Esophagus squamous epithelium (tissue), 5 donors: Measurements from ENCODE around the gene KCNJ10. TPM values are rescaled to one million over a fixed set of nuclear protein-coding genes. Genes with fewer than 3 reads are reported as not detected.

Experiments
- DNase-seq: peaks from one replicate; lab custom pipeline; 2025; lab: John Stamatoyannopoulos, UW
- H3K27ac ChIP-seq, 4 donors: fragments of 200-600 bp; sonication (generic); one replicate each; pipeline ENCODE4 v1.5.1; 2016 to 2019; ENCODE audit warnings: mild to moderate bottlenecking in 1 of 4
- H3K27me3 ChIP-seq, 4 donors: fragments of 200-600 bp; sonication (generic); 1 replicate in 3 of 4; 2 replicates in 1 of 4; pipeline versions ENCODE4 v1.5.1 to v1.6.0; 2017 to 2021; ENCODE audit warnings: antibody characterized with exemption in 1 of 4
- H3K36me3 ChIP-seq, 3 donors: fragments of 200-600 bp; sonication (generic); one replicate each; pipeline ENCODE4 v1.5.1; 2016 to 2019
- H3K4me1 ChIP-seq, 3 donors: fragments of 200-600 bp; sonication (generic); one replicate each; pipeline ENCODE4 v1.5.1; 2017 to 2019
- H3K4me3 ChIP-seq, 4 donors: fragments of 200-600 bp; sonication (generic); 1 replicate in 3 of 4; 2 replicates in 1 of 4; pipeline ENCODE4 v1.5.1; 2016 to 2019; ENCODE audit warnings: mild to moderate bottlenecking in 2 of 4, moderate library complexity in 1 of 4
- H3K9me3 ChIP-seq, 3 donors: fragments of 200-600 bp; sonication (generic); one replicate each; pipeline ENCODE4 v1.5.1; 2016 to 2019
- POLR2A ChIP-seq, 4 donors: fragments of 450-650 bp; IDR thresholded peaks; one replicate each; pipeline ENCODE4 v1.6.1; 2017; ENCODE audit warnings: antibody characterized with exemption in 4 of 4, mild to moderate bottlenecking in 4 of 4, moderate library complexity in 3 of 4
- WGBS, 2 donors: methylation state at CpG; one replicate each; pipeline ENCODE4 v1.1.5; 2018; 5-methylcytosine and 5-hydroxymethylcytosine counted together
- intact Hi-C: fragments of 100-400 bp; cut with DNase I; formaldehyde crosslinking; loops from one replicate; pipeline ENCODE4 v1.15.0; 2022
- total RNA-seq, 4 donors: library from RNA; depleted of rRNA; stranded (reverse); fragments of >200 nt; gene quantifications; one replicate each; pipeline ENCODE4 v1.1.0, GENCODE V29; 2016
- TF ChIP-seq, protein P1 (sequence below), 6 experiments: fragments of 450-650 bp in 4 of 6; fragments of 200-600 bp in 2 of 6; sonication (generic) in 2 of 6; IDR thresholded peaks; one replicate each; pipeline ENCODE4 v1.5.1; 2016 to 2019; ENCODE audit warnings: antibody characterized with exemption in 6 of 6, mild to moderate bottlenecking in 4 of 6, moderate library complexity in 4 of 6
- donor health status: DM: yes; HTN: yes; CAD: no.

Gene KCNJ10
- total RNA-seq, 4 donors from 2014 or later: 0.59 TPM; not detected in 3

DNA sequence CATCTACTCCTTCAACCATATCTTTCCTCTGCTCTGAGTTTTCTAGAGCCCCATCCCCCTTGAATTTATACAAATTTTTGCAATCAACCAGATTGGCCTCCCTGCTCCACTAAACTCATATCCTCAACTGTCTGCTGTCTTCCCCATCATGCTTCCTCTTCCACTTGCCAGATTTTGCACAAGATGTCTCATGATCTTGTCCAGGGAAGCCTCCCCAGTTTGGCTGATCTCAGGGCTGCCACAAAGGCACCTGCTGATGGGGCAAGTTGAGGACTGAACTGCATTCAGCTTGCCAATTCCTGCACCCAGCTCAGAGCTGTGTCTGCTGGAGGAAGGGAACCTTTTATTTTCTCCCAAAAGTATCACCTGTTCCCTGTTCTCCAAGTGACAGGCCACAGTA lies 7.5 kb upstream of the KCNJ10 start:
- no peak for DNase-seq
- Histone ChIP-seq H3K9me3 (no peaks in the 10 kb centered on the region), H3K4me3 (no peak overlapping the region), H3K36me3 (no peaks in the 10 kb centered on the region), H3K4me1 (no peaks in the 10 kb centered on the region), H3K27me3 (peaks cover 0 to 73% (median 7%) of the 10 kb centered on the region in 4 donors), H3K27ac (no peak overlapping the region)
- no peak for TF ChIP-seq POLR2A (IDR thresholded peaks at IDR 0.05)
- TF ChIP-seq, protein P1, sequence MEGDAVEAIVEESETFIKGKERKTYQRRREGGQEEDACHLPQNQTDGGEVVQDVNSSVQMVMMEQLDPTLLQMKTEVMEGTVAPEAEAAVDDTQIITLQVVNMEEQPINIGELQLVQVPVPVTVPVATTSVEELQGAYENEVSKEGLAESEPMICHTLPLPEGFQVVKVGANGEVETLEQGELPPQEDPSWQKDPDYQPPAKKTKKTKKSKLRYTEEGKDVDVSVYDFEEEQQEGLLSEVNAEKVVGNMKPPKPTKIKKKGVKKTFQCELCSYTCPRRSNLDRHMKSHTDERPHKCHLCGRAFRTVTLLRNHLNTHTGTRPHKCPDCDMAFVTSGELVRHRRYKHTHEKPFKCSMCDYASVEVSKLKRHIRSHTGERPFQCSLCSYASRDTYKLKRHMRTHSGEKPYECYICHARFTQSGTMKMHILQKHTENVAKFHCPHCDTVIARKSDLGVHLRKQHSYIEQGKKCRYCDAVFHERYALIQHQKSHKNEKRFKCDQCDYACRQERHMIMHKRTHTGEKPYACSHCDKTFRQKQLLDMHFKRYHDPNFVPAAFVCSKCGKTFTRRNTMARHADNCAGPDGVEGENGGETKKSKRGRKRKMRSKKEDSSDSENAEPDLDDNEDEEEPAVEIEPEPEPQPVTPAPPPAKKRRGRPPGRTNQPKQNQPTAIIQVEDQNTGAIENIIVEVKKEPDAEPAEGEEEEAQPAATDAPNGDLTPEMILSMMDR (IDR thresholded peaks at IDR 0.05): no peak
- intact Hi-C loops: no loop called here

DNA sequence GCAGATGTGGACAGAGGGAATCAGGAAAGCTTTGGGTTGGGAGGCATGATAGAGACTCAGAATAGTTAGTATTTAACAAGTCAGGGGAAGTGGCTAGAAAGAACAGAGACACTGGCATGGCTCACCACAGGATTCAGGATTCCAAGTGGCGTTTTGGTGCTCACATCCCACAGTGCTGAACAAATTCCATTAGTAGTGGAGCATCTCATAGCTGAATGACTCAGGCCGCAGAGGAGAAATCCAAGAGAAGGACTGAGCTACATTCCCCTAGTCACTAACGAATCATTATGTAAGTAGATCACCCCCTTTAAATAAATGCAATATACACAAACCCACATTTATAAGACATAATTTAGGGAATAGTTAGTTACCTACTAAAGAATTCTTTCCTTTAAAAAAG lies 6.3 kb upstream of the KCNJ10 start:
- Histone ChIP-seq H3K4me1 (no peaks in the 10 kb centered on the region), H3K27ac (no peak overlapping the region), H3K27me3 (peaks cover 0 to 73% (median 4%) of the 10 kb centered on the region in 4 donors), H3K36me3 (no peaks in the 10 kb centered on the region), H3K9me3 (no peaks in the 10 kb centered on the region), H3K4me3 (no peak overlapping the region)
- no peak for DNase-seq
- WGBS, 2 donors: 79 to 82% methylated on average over 3 of the region's 3 CpGs
- TF ChIP-seq POLR2A (IDR thresholded peaks at IDR 0.05): no peak
- TF ChIP-seq, protein P1 (IDR thresholded peaks at IDR 0.05): no peak
- intact Hi-C loops: no loop called here

DNA sequence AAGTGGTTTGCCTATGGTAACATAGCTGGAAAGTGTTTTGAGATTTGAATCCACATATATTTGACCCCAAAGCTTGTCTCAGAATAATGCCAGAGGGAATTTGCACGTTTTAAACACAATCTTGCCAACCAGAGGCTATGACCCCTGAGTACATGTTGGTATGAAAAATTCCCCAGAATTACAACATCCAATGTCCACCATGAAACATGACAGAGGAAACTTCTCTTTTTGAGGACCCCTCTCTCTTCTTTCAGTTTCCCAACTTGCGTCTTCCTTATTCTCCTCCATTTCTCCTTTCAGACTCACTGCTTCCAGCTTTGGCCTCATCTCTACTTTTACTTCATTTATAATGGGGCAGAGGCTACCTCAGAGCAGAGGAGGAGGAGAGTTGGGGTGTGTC lies 5.9 kb upstream of the KCNJ10 start:
- H3K9me3 ChIP-seq: no peaks in the 10 kb centered on the region
- TF ChIP-seq, protein P1 (IDR thresholded peaks at IDR 0.05): no peak
- no peak for TF ChIP-seq POLR2A (IDR thresholded peaks at IDR 0.05)
- intact Hi-C loops: no loop called here
- DNase-seq: no peak
- H3K27ac ChIP-seq: no peak overlapping the region
- H3K27me3 ChIP-seq: peaks cover 0 to 73% (median 3%) of the 10 kb centered on the region in 4 donors
- 46 to 58% methylated on average over 2 of the region's 2 CpGs for WGBS, 2 donors
- H3K4me3 ChIP-seq: no peak overlapping the region
- H3K4me1 ChIP-seq: peaks cover 0 to 2% (median 1%) of the 10 kb centered on the region in 3 donors
- no peaks in the 10 kb centered on the region for H3K36me3 ChIP-seq

DNA sequence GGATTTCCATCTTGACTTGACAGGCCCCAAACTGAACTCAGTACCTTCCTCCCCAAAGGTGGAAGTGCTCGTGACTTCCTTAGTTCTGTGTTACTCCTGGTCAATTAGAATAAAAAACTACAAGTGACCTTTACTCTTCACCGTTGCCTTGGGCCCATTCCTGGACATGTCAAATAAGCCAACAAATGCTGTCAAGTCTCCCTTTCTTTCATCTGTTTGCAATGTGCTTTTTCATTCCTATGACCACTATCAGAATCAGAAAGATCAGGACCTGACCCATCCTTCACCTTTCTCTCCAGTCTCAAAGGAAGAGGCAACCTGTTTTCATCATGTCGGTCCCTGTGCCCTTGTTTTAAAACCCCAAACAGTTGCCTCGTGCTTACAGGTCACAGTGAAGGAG lies 4.9 kb upstream of the KCNJ10 start:
- Histone ChIP-seq H3K27ac (no peak overlapping the region), H3K27me3 (peaks cover 0 to 73% (median 0%) of the 10 kb centered on the region in 4 donors), H3K36me3 (no peaks in the 10 kb centered on the region), H3K4me1 (peaks cover 6 to 12% (median 6%) of the 10 kb centered on the region in 3 donors), H3K4me3 (no peak overlapping the region), H3K9me3 (no peaks in the 10 kb centered on the region)
- TF ChIP-seq POLR2A (IDR thresholded peaks at IDR 0.05): no peak
- TF ChIP-seq, protein P1 (IDR thresholded peaks at IDR 0.05): no peak
- no peak for DNase-seq
- intact Hi-C loops: no loop called here
- 59 to 66% methylated on average over 3 to 4 of the region's 4 CpGs for WGBS, 2 donors

DNA sequence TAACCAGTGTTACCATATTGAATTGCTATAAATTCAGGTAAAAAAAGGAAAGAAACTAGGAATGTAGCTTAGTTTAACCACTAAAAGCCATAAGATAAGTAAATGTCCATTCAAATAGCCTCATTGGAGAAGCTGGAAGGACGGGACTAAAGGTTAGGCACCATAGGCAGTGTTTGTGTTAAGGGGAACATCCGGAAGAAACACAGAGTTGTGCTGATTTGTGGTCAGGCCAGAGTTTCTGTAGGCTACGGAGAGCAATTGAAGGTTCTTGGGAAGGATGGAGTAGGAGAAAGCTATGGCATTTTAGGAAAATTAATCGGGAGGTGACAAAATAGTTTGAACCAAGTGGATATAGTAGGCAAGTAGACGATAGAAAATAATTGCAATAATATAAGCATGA lies 1.3 kb upstream of the KCNJ10 start:
- intact Hi-C loops: no loop called here
- WGBS, 2 donors: 84 to 87% methylated on average over 5 of the region's 5 CpGs
- no peak for TF ChIP-seq POLR2A (IDR thresholded peaks at IDR 0.05)
- TF ChIP-seq, protein P1 (IDR thresholded peaks at IDR 0.05): no peak
- no peak overlapping the region for H3K4me3 ChIP-seq
- H3K9me3 ChIP-seq: no peaks in the 10 kb centered on the region
- H3K27ac ChIP-seq: no peak overlapping the region
- peaks cover 0 to 67% (median 0%) of the 10 kb centered on the region in 4 donors for H3K27me3 ChIP-seq
- no peaks in the 10 kb centered on the region for H3K36me3 ChIP-seq
- peaks cover 6 to 16% (median 9%) of the 10 kb centered on the region in 3 donors for H3K4me1 ChIP-seq
- no peak for DNase-seq
